NCI-H1417 treated with DMSO at 0.1 percent for 48 hours (cell line): Measurements from ENCODE around the gene C7.
A peak's percentile ranks its signal among the peaks of the same experiment; 100 is the strongest.

Experiments used
- DNase-seq: peaks from one replicate; lab custom pipeline; 2025; lab: John Stamatoyannopoulos, UW

C7 gene

GRCh38 chr5:40916226-40916625, 6.9 kb downstream of the C7 start:
- no peak for DNase-seq

GRCh38 chr5:40928886-40929448, 19.7 kb downstream of the C7 start:
- no peak for DNase-seq

- no peak for DNase-seq
These were observed 23.5 kb downstream of the C7 start for GRCh38 chr5:40932766-40933165.

GRCh38 chr5:40937075-40937474, 27.8 kb downstream of the C7 start:
- no peak for DNase-seq

- no peak for DNase-seq
These were observed 30.5 kb downstream of the C7 start for GRCh38 chr5:40939753-40940152.

- no peak for DNase-seq
These were observed 35.8 kb downstream of the C7 start for GRCh38 chr5:40945111-40945510.

- no peak for DNase-seq
These were observed 46.0 kb downstream of the C7 start for GRCh38 chr5:40955313-40955712.

- no peak for DNase-seq
These were observed 47.8 kb downstream of the C7 start for GRCh38 chr5:40957048-40957447.

GRCh38 chr5:40958811-40959210, 49.5 kb downstream of the C7 start:
- DNase-seq = no peak

GRCh38 chr5:40960037-40960436, 50.7 kb downstream of the C7 start:
- DNase-seq = no peak

- no peak for DNase-seq
These were observed 53.1 kb downstream of the C7 start for GRCh38 chr5:40962207-40962955.

- no peak for DNase-seq
These were observed 63.1 kb downstream of the C7 start for GRCh38 chr5:40972434-40972833.

GRCh38 chr5:40973364-40974004, 64.2 kb downstream of the C7 start:
- no peak for DNase-seq

GRCh38 chr5:40976041-40976440, 66.7 kb downstream of the C7 start:
- DNase-seq = no peak

- DNase-seq = no peak
These were observed 67.5 kb downstream of the C7 start for GRCh38 chr5:40976836-40977235.

- DNase-seq = no peak
These were observed 72.1 kb downstream of the C7 start for GRCh38 chr5:40981420-40981819.

GRCh38 chr5:40983781-40984180, 74.5 kb downstream of the C7 start:
- DNase-seq = no peak

GRCh38 chr5:40984884-40985283, 75.6 kb downstream of the C7 start:
- DNase-seq = no peak

GRCh38 chr5:40985501-40985900, 76.2 kb downstream of the C7 start:
- peak; percentile 63 for DNase-seq

- no peak for DNase-seq
These were observed 77.4 kb downstream of the C7 start for GRCh38 chr5:40986666-40987065.

- DNase-seq = no peak
These were observed 78.1 kb downstream of the C7 start for GRCh38 chr5:40987349-40987748.

GRCh38 chr5:40988746-40989510, 79.6 kb downstream of the C7 start:
- no peak for DNase-seq
